Neural cell (in vitro differentiated cells): ENCODE measurements around the gene GRID1. TPM values are rescaled to one million over a fixed set of nuclear protein-coding genes. Genes with fewer than 3 reads are reported as not detected.

Experiments used
- H2AFZ ChIP-seq: fragments of 200-600, 300-800 bp; sonication (generic), shearing (Covaris generic); 2 replicates; pipeline ENCODE4 v1.6.0; 2014; ENCODE audit warnings: low read depth, mild to moderate bottlenecking, antibody characterized with exemption, low read length, moderate library complexity
- H3F3A ChIP-seq: fragments of 200-600 bp; shearing (Covaris generic); 2 replicates; pipeline ENCODE4 v1.6.1; 2016; ENCODE audit warnings: mild to moderate bottlenecking, moderate library complexity, mixed read lengths, antibody characterized with exemption, low read length; ENCODE audit not compliant: insufficient read depth, poor library complexity, severe bottlenecking
- H3K27ac ChIP-seq: fragments of 200-600, 300-800 bp; sonication (generic), shearing (Covaris generic); 2 replicates; pipeline ENCODE4 v1.5.1; 2014; ENCODE audit warnings: mild to moderate bottlenecking, low read length, moderate library complexity
- H3K27me3 ChIP-seq: fragments of 300-800, 200-600 bp; sonication (generic), shearing (Covaris generic); 2 replicates; pipeline ENCODE4 v1.6.0; 2014; ENCODE audit warnings: mild to moderate bottlenecking, low read depth, low read length, moderate library complexity; ENCODE audit not compliant: insufficient read depth
- H3K36me3 ChIP-seq: fragments of 300-800, 200-600 bp; sonication (generic), shearing (Covaris generic); 2 replicates; pipeline ENCODE4 v1.5.1; 2014; ENCODE audit warnings: mild to moderate bottlenecking, antibody characterized with exemption, low read length, moderate library complexity; ENCODE audit not compliant: insufficient read depth
- H3K4me2 ChIP-seq: fragments of 300-800, 200-600 bp; sonication (generic), shearing (Covaris generic); 2 replicates; pipeline ENCODE4 v1.6.0; 2014; ENCODE audit warnings: mild to moderate bottlenecking, low read length
- H3K4me3 ChIP-seq: fragments of 300-800, 200-600 bp; sonication (generic), shearing (Covaris generic); 2 replicates; pipeline ENCODE4 v1.5.1; 2014; ENCODE audit warnings: mild to moderate bottlenecking, low read length, moderate library complexity
- H3K79me2 ChIP-seq: fragments of 200-600 bp; shearing (Covaris generic); replicated peaks from 2 replicates; pipeline ENCODE4 v1.6.0; 2014; ENCODE audit warnings: mild to moderate bottlenecking, low read length, moderate library complexity; ENCODE audit not compliant: insufficient read depth
- H3K9ac ChIP-seq: fragments of 300-800, 200-600 bp; sonication (generic), shearing (Covaris generic); 2 replicates; pipeline ENCODE4 v1.6.1; 2016; ENCODE audit warnings: mild to moderate bottlenecking, low read length, mixed read lengths
- H3K9me2 ChIP-seq: fragments of 200-600 bp; shearing (Covaris generic); 2 replicates; pipeline ENCODE4 v1.6.1; 2016; ENCODE audit warnings: mild to moderate bottlenecking, low read length, mixed read lengths; ENCODE audit not compliant: insufficient read depth
- H3K9me3 ChIP-seq: fragments of 200-600, 300-800 bp; sonication (generic), shearing (Covaris generic); 2 replicates; pipeline ENCODE4 v1.6.1; 2016; ENCODE audit warnings: mild to moderate bottlenecking, mixed run types, low read length, moderate library complexity, mixed read lengths
- H4K20me1 ChIP-seq: fragments of 200-600 bp; shearing (Covaris generic); 2 replicates; pipeline ENCODE4 v1.6.1; 2016; ENCODE audit warnings: mild to moderate bottlenecking, mixed run types; ENCODE audit not compliant: insufficient read depth
- EP300 ChIP-seq: fragments of 450-650 bp; conservative IDR thresholded peaks from 2 replicates; pipeline ENCODE4 v1.6.1; 2014; ENCODE audit warnings: antibody characterized with exemption, mild to moderate bottlenecking, moderate library complexity; ENCODE audit not compliant: poor library complexity, severe bottlenecking
- EZH2 ChIP-seq: fragments of 200-600, 300-800 bp; shearing (Covaris generic), sonication (generic); IDR thresholded peaks from 2 replicates; pipeline ENCODE4 v1.6.1; 2014; ENCODE audit warnings: antibody characterized with exemption, low read length, borderline replicate concordance, mild to moderate bottlenecking; ENCODE audit not compliant: insufficient read depth, poor library complexity, severe bottlenecking
- MXI1 ChIP-seq: fragments of 450-650 bp; conservative IDR thresholded peaks from 2 replicates; pipeline ENCODE4 v1.6.1; 2014; ENCODE audit warnings: antibody characterized with exemption, mild to moderate bottlenecking; ENCODE audit not compliant: poor library complexity, severe bottlenecking
- POLR2AphosphoS5 ChIP-seq: IDR thresholded peaks from 2 replicates; pipeline ENCODE4 v1.6.1; 2012
- RAD21 ChIP-seq: fragments of 450-650 bp; conservative IDR thresholded peaks from 2 replicates; pipeline ENCODE4 v1.6.1; 2014; ENCODE audit warnings: antibody characterized with exemption, mild to moderate bottlenecking, moderate library complexity
- SMC3 ChIP-seq: fragments of 450-650 bp; conservative IDR thresholded peaks from 2 replicates; pipeline ENCODE4 v1.6.1; 2014; ENCODE audit warnings: antibody characterized with exemption, mild to moderate bottlenecking, moderate library complexity; ENCODE audit not compliant: poor library complexity
- TAF1 ChIP-seq: IDR thresholded peaks from 2 replicates; pipeline ENCODE4 v1.6.1; 2012; ENCODE audit warnings: low read depth
- polyA plus RNA-seq: library from polyadenylated mRNA; depleted of rRNA; stranded (reverse); fragments of >200 nt; gene quantifications from 2 replicates; pipeline ENCODE4 v1.2.3, GENCODE V29; 2014
- TF ChIP-seq, protein P1 (sequence below): IDR thresholded peaks from 2 replicates; pipeline ENCODE4 v1.6.1; 2012; ENCODE audit warnings: borderline replicate concordance
- TF ChIP-seq, protein P2 (sequence below): fragments of 450-650 bp; IDR thresholded peaks from 2 replicates; pipeline ENCODE4 v1.5.1; 2014; ENCODE audit warnings: antibody characterized with exemption, mild to moderate bottlenecking, moderate library complexity; ENCODE audit not compliant: poor library complexity, severe bottlenecking

GRID1 gene
- polyA plus RNA-seq, 1 donor from 2014 or later = 7.3 TPM

- Histone ChIP-seq H3K79me2 (no peaks in the 10 kb centered on the region), H3K36me3 (no peaks in the 10 kb centered on the region), H2AFZ (no peak overlapping the region), H3K27ac (no peak overlapping the region), H3K9ac (no peak overlapping the region), H3K4me3 (no peak overlapping the region), H3F3A (no peaks in the 10 kb centered on the region), H3K9me2 (no peaks in the 10 kb centered on the region), H4K20me1 (no peaks in the 10 kb centered on the region), H3K9me3 (no peaks in the 10 kb centered on the region), H3K27me3 (no peaks in the 10 kb centered on the region), H3K4me2 (no peak overlapping the region)
- TF ChIP-seq SMC3 = no peak
- no peak for TF ChIP-seq EZH2
- TF ChIP-seq POLR2AphosphoS5 = no peak
- no peak for TF ChIP-seq EP300
- TF ChIP-seq, protein P1, sequence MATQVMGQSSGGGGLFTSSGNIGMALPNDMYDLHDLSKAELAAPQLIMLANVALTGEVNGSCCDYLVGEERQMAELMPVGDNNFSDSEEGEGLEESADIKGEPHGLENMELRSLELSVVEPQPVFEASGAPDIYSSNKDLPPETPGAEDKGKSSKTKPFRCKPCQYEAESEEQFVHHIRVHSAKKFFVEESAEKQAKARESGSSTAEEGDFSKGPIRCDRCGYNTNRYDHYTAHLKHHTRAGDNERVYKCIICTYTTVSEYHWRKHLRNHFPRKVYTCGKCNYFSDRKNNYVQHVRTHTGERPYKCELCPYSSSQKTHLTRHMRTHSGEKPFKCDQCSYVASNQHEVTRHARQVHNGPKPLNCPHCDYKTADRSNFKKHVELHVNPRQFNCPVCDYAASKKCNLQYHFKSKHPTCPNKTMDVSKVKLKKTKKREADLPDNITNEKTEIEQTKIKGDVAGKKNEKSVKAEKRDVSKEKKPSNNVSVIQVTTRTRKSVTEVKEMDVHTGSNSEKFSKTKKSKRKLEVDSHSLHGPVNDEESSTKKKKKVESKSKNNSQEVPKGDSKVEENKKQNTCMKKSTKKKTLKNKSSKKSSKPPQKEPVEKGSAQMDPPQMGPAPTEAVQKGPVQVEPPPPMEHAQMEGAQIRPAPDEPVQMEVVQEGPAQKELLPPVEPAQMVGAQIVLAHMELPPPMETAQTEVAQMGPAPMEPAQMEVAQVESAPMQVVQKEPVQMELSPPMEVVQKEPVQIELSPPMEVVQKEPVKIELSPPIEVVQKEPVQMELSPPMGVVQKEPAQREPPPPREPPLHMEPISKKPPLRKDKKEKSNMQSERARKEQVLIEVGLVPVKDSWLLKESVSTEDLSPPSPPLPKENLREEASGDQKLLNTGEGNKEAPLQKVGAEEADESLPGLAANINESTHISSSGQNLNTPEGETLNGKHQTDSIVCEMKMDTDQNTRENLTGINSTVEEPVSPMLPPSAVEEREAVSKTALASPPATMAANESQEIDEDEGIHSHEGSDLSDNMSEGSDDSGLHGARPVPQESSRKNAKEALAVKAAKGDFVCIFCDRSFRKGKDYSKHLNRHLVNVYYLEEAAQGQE = no peak
- TF ChIP-seq, protein P2, sequence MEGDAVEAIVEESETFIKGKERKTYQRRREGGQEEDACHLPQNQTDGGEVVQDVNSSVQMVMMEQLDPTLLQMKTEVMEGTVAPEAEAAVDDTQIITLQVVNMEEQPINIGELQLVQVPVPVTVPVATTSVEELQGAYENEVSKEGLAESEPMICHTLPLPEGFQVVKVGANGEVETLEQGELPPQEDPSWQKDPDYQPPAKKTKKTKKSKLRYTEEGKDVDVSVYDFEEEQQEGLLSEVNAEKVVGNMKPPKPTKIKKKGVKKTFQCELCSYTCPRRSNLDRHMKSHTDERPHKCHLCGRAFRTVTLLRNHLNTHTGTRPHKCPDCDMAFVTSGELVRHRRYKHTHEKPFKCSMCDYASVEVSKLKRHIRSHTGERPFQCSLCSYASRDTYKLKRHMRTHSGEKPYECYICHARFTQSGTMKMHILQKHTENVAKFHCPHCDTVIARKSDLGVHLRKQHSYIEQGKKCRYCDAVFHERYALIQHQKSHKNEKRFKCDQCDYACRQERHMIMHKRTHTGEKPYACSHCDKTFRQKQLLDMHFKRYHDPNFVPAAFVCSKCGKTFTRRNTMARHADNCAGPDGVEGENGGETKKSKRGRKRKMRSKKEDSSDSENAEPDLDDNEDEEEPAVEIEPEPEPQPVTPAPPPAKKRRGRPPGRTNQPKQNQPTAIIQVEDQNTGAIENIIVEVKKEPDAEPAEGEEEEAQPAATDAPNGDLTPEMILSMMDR = no peak
- TF ChIP-seq RAD21 = no peak
- TF ChIP-seq MXI1 = no peak
- TF ChIP-seq TAF1 = no peak
Observed at GRCh38 chr10:86179961-86180360, 186.6 kb downstream of the GRID1 start.

GRCh38 chr10:86179153-86179524, 187.5 kb downstream of the GRID1 start:
- TF ChIP-seq EP300 = no peak
- TF ChIP-seq, protein P1 = no peak
- no peak for TF ChIP-seq SMC3
- TF ChIP-seq EZH2 = no peak
- TF ChIP-seq MXI1 = no peak
- no peak for TF ChIP-seq TAF1
- no peak for TF ChIP-seq POLR2AphosphoS5
- TF ChIP-seq RAD21 = no peak
- TF ChIP-seq, protein P2 = no peak
- Histone ChIP-seq H3K4me3 (no peak overlapping the region), H3K79me2 (no peaks in the 10 kb centered on the region)

More at GRCh38 chr10:86179153-86179524, 187.5 kb downstream of the GRID1 start:
- Histone ChIP-seq H3K9ac (no peak overlapping the region), H2AFZ (no peak overlapping the region), H4K20me1 (no peaks in the 10 kb centered on the region), H3K27ac (no peak overlapping the region), H3K36me3 (no peaks in the 10 kb centered on the region), H3K9me2 (no peaks in the 10 kb centered on the region), H3F3A (no peaks in the 10 kb centered on the region), H3K27me3 (no peaks in the 10 kb centered on the region), H3K9me3 (no peaks in the 10 kb centered on the region), H3K4me2 (no peak overlapping the region)
